GM12878 (cell line): ENCODE results near the gene TBX4. TPM values are rescaled to one million over a fixed set of nuclear protein-coding genes. Genes with fewer than 3 reads are reported as not detected.

Experiments used
- ATAC-seq: fragments of 200-7000 bp; cut with Tn5 transposase; 3 replicates; pipeline ENCODE4 v1.9.1; 2020; ENCODE audit warnings: mild to moderate bottlenecking, moderate library complexity
- BruUV-seq: library from RNA; stranded (reverse); fragments of 400-500 nt; replicated peaks from 2 replicates; lab custom pipeline; 2021; lab: Mats Ljungman, UMichigan
- CTCF ChIA-PET: fragments of 300-600 bp; sonication (Branson Sonifier 250); formaldehyde crosslinking; extraction: SDS; loops from one replicate; lab custom pipeline; 2021; ENCODE audit warnings: inconsistent platforms; lab: Yijun Ruan, JAX
- POLR2A ChIA-PET: fragments of 350-600 bp; formaldehyde crosslinking; extraction: SDS; loops from one replicate; lab custom pipeline; 2021; ENCODE audit warnings: inconsistent platforms; lab: Charles Lee
- RAD21 ChIA-PET: fragments of 300-600 bp; sonication (Branson Sonifier 250); formaldehyde crosslinking; loops from one replicate; lab custom pipeline; 2023; ENCODE audit warnings: antibody characterized with exemption; ENCODE audit not compliant: unreplicated experiment; lab: Charles Lee
- SMC1A ChIA-PET: fragments of 300-600 bp; sonication (Branson Sonifier 250); formaldehyde crosslinking; loops from one replicate; lab custom pipeline; 2023; ENCODE audit not compliant: unreplicated experiment, uncharacterized antibody; lab: Charles Lee
- DNase-seq: peaks from one replicate; pipeline ENCODE4 v3.0.0-alpha.2; 2011; ENCODE audit warnings: low read depth, low spot score
- FAIRE-seq: peaks from 3 replicates; lab custom pipeline; 2011; peaks lifted over from hg19 to GRCh38; lab: Jason Lieb, UNC
- H2AFZ ChIP-seq: 2 replicates; pipeline ENCODE4 v1.6.0; 2011; ENCODE audit warnings: low read depth, low read length, control low read depth; ENCODE audit not compliant: control insufficient read depth
- H3K27ac ChIP-seq: 2 replicates; pipeline ENCODE4 v1.5.1; 2011; ENCODE audit warnings: control low read depth; ENCODE audit not compliant: control insufficient read depth, insufficient read depth
- H3K27me3 ChIP-seq, 2 experiments: replicated peaks in 1 of 2; 2 replicates each; pipeline versions ENCODE4 v1.6.0 to v1.6.1; 2011; ENCODE audit warnings: low read length in 1 of 2; ENCODE audit not compliant: control insufficient read depth in 2 of 2, insufficient read depth in 2 of 2
- H3K36me3 ChIP-seq, 2 experiments: 2 replicates each; pipeline ENCODE4 v1.5.1; 2011; ENCODE audit warnings: low read length in 1 of 2; ENCODE audit not compliant: control insufficient read depth in 2 of 2, insufficient read depth in 2 of 2
- H3K4me1 ChIP-seq: 2 replicates; pipeline ENCODE4 v1.6.1; 2011; ENCODE audit warnings: mild to moderate bottlenecking, low read length, moderate library complexity, mixed read lengths; ENCODE audit not compliant: control insufficient read depth, insufficient read depth
- H3K4me2 ChIP-seq: 2 replicates; pipeline ENCODE4 v1.6.0; 2011; ENCODE audit warnings: control low read depth; ENCODE audit not compliant: control insufficient read depth, insufficient read depth
- H3K4me3 ChIP-seq: fragments of 200-600 bp; sonication (generic); 2 replicates; pipeline ENCODE4 v1.5.1; 2016
- H3K79me2 ChIP-seq: 2 replicates; pipeline ENCODE4 v1.6.0; 2011; ENCODE audit warnings: low read length; ENCODE audit not compliant: control insufficient read depth, insufficient read depth
- H3K9ac ChIP-seq: 2 replicates; pipeline ENCODE4 v1.8.0; 2011; ENCODE audit warnings: low read length, control low read depth, mixed read lengths; ENCODE audit not compliant: control insufficient read depth, insufficient read depth
- H3K9me3 ChIP-seq: replicated peaks from 3 replicates; pipeline ENCODE4 v1.5.1; 2011; ENCODE audit warnings: mild to moderate bottlenecking, low read length; ENCODE audit not compliant: control insufficient read depth, insufficient read depth
- H4K20me1 ChIP-seq: 2 replicates; pipeline ENCODE4 v1.6.0; 2011; ENCODE audit not compliant: control insufficient read depth, insufficient read depth
- ETV6 ChIP-seq, 2 experiments: fragments of 450-650 bp in 1 of 2; IDR thresholded peaks in 1 of 2; conservative IDR thresholded peaks in 1 of 2; 2 replicates each; pipeline ENCODE4 v1.6.1; 2014; ENCODE audit warnings: antibody characterized with exemption in 1 of 2, borderline replicate concordance in 1 of 2, low read depth in 1 of 2, mild to moderate bottlenecking in 1 of 2, moderate library complexity in 1 of 2
- NFXL1 ChIP-seq: fragments of 450-650 bp; IDR thresholded peaks from 2 replicates; pipeline ENCODE4 v1.6.1; 2017; ENCODE audit warnings: antibody characterized with exemption, mild to moderate bottlenecking, borderline replicate concordance
- STAT3 ChIP-seq: IDR thresholded peaks from 2 replicates; pipeline ENCODE4 v1.6.1; 2011; ENCODE audit warnings: low read depth, low read length, improper control_type of control experiment
- WGBS: methylation state at CpG from one replicate; pipeline ENCODE4 v1.1.6; 2016; ENCODE audit warnings: low lambda C conversion rate; ENCODE audit not compliant: insufficient replicate concordance, insufficient coverage; ENCODE audit errors: missing lambda C conversion rate; 5-methylcytosine and 5-hydroxymethylcytosine counted together
- in situ Hi-C: fragments of 300-500 bp; cut with MboI; formaldehyde crosslinking; loops from 9 replicates; pipeline ENCODE4 v1.14.3; 2018; ENCODE audit warnings: mixed read lengths
- intact Hi-C: fragments of 100-400 bp; cut with micrococcal nuclease; formaldehyde crosslinking; loops from one replicate; pipeline ENCODE4 v1.14.2; 2022; ENCODE audit not compliant: unreplicated experiment
- polyA plus RNA-seq, 11 experiments: library from polyadenylated mRNA; depleted of rRNA in 4 of 11; unstranded in 6 of 11; stranded (reverse) in 5 of 11; fragments of >200 nt; fragmentation: Nextera tagmentation in 4 of 11; fragmentation: Illumina TruSeq in 1 of 11; extraction: Ambion mirVana in 4 of 11; extraction: Trizol in 1 of 11; gene quantifications; 1 replicate in 1 of 11; 2 replicates in 10 of 11; pipeline versions ENCODE4 v1.2.1 to v1.2.3, GENCODE V29; 2011 to 2016; ENCODE audit warnings: inconsistent platforms in 2 of 11, missing spikeins in 2 of 11, low read depth in 1 of 11
- total RNA-seq, 4 experiments: library from RNA; depleted of rRNA in 3 of 4; stranded (reverse); fragments of >200 nt in 3 of 4; fragmentation: Illumina TruSeq in 1 of 4; extraction: Trizol in 1 of 4; gene quantifications; 2 replicates each; pipeline versions ENCODE4 v1.2.1 to v1.2.3, GENCODE V29; 2013 to 2021
- TF ChIP-seq, protein P1 (sequence below): fragments of 450-650 bp; IDR thresholded peaks from 2 replicates; pipeline ENCODE4 v1.6.1; 2017; ENCODE audit warnings: antibody characterized with exemption, mild to moderate bottlenecking, moderate library complexity

The TBX4 gene
- total and polyA plus RNA-seq, 10 of the 15 experiments (the other 5 are each of a cell fraction or from before 2014, with no cell fraction given): 0.01 TPM; not detected in 9

DNA sequence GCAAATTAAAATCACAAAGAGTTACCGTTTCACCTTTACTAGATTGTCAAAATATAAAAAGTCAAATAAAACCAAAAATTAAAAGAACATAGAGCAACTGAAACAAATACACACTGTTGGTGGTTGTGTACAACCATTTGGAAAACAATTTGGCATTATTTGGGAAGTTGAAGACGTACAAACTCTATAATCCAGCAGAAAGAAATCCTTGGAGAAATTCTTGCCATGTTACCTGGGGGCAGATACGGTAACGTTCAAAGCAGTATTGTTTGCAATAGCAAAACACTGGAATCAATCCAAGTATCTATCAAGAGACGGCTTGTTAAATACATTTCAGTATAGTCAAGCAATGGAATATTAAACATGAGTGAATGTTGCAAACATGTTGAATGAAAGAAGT, 56.7 kb downstream of the TBX4 start:
- no peak overlapping the region for H3K4me3 ChIP-seq
- DNase-seq (no peak), ATAC-seq (no peak), FAIRE-seq (no peak)
- TF ChIP-seq, protein P1, sequence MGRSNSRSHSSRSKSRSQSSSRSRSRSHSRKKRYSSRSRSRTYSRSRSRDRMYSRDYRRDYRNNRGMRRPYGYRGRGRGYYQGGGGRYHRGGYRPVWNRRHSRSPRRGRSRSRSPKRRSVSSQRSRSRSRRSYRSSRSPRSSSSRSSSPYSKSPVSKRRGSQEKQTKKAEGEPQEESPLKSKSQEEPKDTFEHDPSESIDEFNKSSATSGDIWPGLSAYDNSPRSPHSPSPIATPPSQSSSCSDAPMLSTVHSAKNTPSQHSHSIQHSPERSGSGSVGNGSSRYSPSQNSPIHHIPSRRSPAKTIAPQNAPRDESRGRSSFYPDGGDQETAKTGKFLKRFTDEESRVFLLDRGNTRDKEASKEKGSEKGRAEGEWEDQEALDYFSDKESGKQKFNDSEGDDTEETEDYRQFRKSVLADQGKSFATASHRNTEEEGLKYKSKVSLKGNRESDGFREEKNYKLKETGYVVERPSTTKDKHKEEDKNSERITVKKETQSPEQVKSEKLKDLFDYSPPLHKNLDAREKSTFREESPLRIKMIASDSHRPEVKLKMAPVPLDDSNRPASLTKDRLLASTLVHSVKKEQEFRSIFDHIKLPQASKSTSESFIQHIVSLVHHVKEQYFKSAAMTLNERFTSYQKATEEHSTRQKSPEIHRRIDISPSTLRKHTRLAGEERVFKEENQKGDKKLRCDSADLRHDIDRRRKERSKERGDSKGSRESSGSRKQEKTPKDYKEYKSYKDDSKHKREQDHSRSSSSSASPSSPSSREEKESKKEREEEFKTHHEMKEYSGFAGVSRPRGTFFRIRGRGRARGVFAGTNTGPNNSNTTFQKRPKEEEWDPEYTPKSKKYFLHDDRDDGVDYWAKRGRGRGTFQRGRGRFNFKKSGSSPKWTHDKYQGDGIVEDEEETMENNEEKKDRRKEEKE: no peak
- TF ChIP-seq STAT3 (no peak), NFXL1 (peak; percentile 71; the same call in 1 of the 2 replicates), ETV6 (conservative IDR thresholded peaks at IDR 0.05 in 1 of 2, IDR thresholded peaks at IDR 0.05 in 1 of 2; ENCODE audit: borderline replicate concordance in 1 of 2, low read depth in 1 of 2) (peak in 1 of 2 experiments; percentile 89; a peak in 1 of 4 replicates)
- H3K9me3 ChIP-seq: no peaks in the 10 kb centered on the region
- no peaks in the 10 kb centered on the region for H3K4me1 ChIP-seq
- CTCF ChIA-PET: no interaction called here
- no peak overlapping the region for H3K27ac ChIP-seq
- WGBS: 48% methylated on average over 5 of the region's 5 CpGs
- H3K79me2 ChIP-seq: no peaks in the 10 kb centered on the region
- H3K36me3 ChIP-seq: no peaks in the 10 kb centered on the region
- no peak overlapping the region for H2AFZ ChIP-seq
- no peak overlapping the region for H3K4me2 ChIP-seq
- POLR2A ChIA-PET: no interaction called here
- no peaks in the 10 kb centered on the region; a peak in 1 of 4 replicates for H3K27me3 ChIP-seq
- SMC1A ChIA-PET: no interaction called here
- BruUV-seq: no TSS peak
- no peaks in the 10 kb centered on the region for H4K20me1 ChIP-seq
- in situ Hi-C loops: no loop called here
- intact Hi-C loops: no loop called here
- RAD21 ChIA-PET: no interaction called here
- no peak overlapping the region for H3K9ac ChIP-seq
